HepG2 (cell line): ENCODE measurements around the gene MRPS14. TPM values are rescaled to one million over a fixed set of nuclear protein-coding genes. Genes with fewer than 3 reads are reported as not detected.

Experiments
- FOXO1 ChIP-seq: sonication (generic); formaldehyde crosslinking; IDR thresholded peaks from 2 replicates; pipeline ENCODE4 v1.4.0; 2020; ENCODE audit warnings: missing genetic modification reagents
- HCFC1 ChIP-seq: fragments of 150-350 bp; IDR thresholded peaks from 2 replicates; pipeline ENCODE4 v1.6.1; 2014; ENCODE audit warnings: low read depth, low read length
- HMG20B ChIP-seq: conservative IDR thresholded peaks from 2 replicates; pipeline ENCODE4 v1.6.1; 2016; ENCODE audit warnings: missing genetic modification reagents, missing compliant biosample characterization
- ISL2 ChIP-seq: sonication (generic); formaldehyde crosslinking; IDR thresholded peaks from 2 replicates; pipeline ENCODE4 v1.5.0; 2020; ENCODE audit warnings: missing genetic modification reagents
- ISX ChIP-seq: sonication (generic); formaldehyde crosslinking; conservative IDR thresholded peaks from 2 replicates; pipeline ENCODE4 v1.5.0; 2020; ENCODE audit warnings: missing genetic modification reagents
- KMT2A ChIP-seq: sonication (generic); formaldehyde crosslinking; IDR thresholded peaks from 2 replicates; pipeline ENCODE4 v1.4.0; 2020; ENCODE audit warnings: missing genetic modification reagents
- PAX8 ChIP-seq: sonication (generic); formaldehyde crosslinking; IDR thresholded peaks from 2 replicates; pipeline ENCODE4 v1.8.0; 2022; ENCODE audit warnings: mild to moderate bottlenecking, missing genetic modification reagents, borderline replicate concordance
- SCMH1 ChIP-seq: sonication (generic); formaldehyde crosslinking; IDR thresholded peaks from 2 replicates; pipeline ENCODE4 v1.9.0; 2021; ENCODE audit warnings: missing genetic modification reagents, mild to moderate bottlenecking, borderline replicate concordance
- SNAPC5 ChIP-seq: sonication (generic); formaldehyde crosslinking; IDR thresholded peaks from 2 replicates; pipeline ENCODE4 v1.8.1; 2023; ENCODE audit warnings: mild to moderate bottlenecking, missing genetic modification reagents, borderline replicate concordance
- SRF ChIP-seq: IDR thresholded peaks from 2 replicates; pipeline ENCODE4 v1.6.1; 2011; ENCODE audit warnings: mild to moderate bottlenecking, low read depth, low read length, moderate library complexity
- ZBTB21 ChIP-seq: sonication (generic); formaldehyde crosslinking; IDR thresholded peaks from 2 replicates; pipeline ENCODE4 v1.4.0; 2020; ENCODE audit warnings: missing genetic modification reagents
- ZBTB37 ChIP-seq: sonication (generic); formaldehyde crosslinking; IDR thresholded peaks from 2 replicates; pipeline ENCODE4 v1.4.0; 2020; ENCODE audit warnings: mild to moderate bottlenecking, missing genetic modification reagents
- ZBTB46 ChIP-seq: sonication (generic); formaldehyde crosslinking; IDR thresholded peaks from 2 replicates; pipeline ENCODE4 v1.4.0; 2020; ENCODE audit warnings: mild to moderate bottlenecking, missing genetic modification reagents, borderline replicate concordance
- ZNF143 ChIP-seq: sonication (generic); formaldehyde crosslinking; IDR thresholded peaks from 2 replicates; pipeline ENCODE4 v1.4.0; 2020; ENCODE audit warnings: missing genetic modification reagents
- ZNF234 ChIP-seq: sonication (generic); formaldehyde crosslinking; conservative IDR thresholded peaks from 2 replicates; pipeline ENCODE4 v1.5.1; 2020; ENCODE audit warnings: mild to moderate bottlenecking, missing genetic modification reagents
- ZNF331 ChIP-seq: sonication (generic); formaldehyde crosslinking; IDR thresholded peaks from 2 replicates; pipeline ENCODE4 v1.4.0; 2020; ENCODE audit warnings: missing genetic modification reagents
- ZSCAN31 ChIP-seq: sonication (generic); formaldehyde crosslinking; IDR thresholded peaks from 2 replicates; pipeline ENCODE4 v1.5.0; 2020; ENCODE audit warnings: low read depth, mild to moderate bottlenecking, missing genetic modification reagents
- polyA plus RNA-seq, 8 experiments: library from polyadenylated mRNA; depleted of rRNA in 3 of 8; stranded (reverse) in 7 of 8; unstranded in 1 of 8; fragments of >200 nt; fragmentation: Illumina TruSeq in 4 of 8; extraction: Trizol in 4 of 8; gene quantifications; 2 replicates each; pipeline versions ENCODE4 v1.2.1 to v1.2.3, GENCODE V29; 2011 to 2016; ENCODE audit warnings: low read depth in 4 of 8, missing spikeins in 1 of 8, mixed read lengths in 1 of 8; ENCODE audit not compliant: insufficient read depth in 1 of 8
- total RNA-seq, 5 experiments: library from RNA; depleted of rRNA; stranded (reverse); fragments of >200 nt; fragmentation: Illumina TruSeq; extraction: Trizol; gene quantifications; 2 replicates each; pipeline ENCODE4 v1.2.3, GENCODE V29; 2016; ENCODE audit warnings: low read depth in 1 of 5
- TF ChIP-seq, protein P1 (sequence below): sonication (generic); formaldehyde crosslinking; IDR thresholded peaks from 2 replicates; pipeline ENCODE4 v1.5.1; 2020; ENCODE audit warnings: mild to moderate bottlenecking, missing genetic modification reagents, moderate library complexity
- TF ChIP-seq, protein P2 (sequence below): IDR thresholded peaks from 2 replicates; pipeline ENCODE4 v1.6.1; 2016; ENCODE audit warnings: control low read depth
- TF ChIP-seq, protein P3 (sequence below): sonication (generic); formaldehyde crosslinking; IDR thresholded peaks from 2 replicates; pipeline ENCODE4 v1.5.1; 2020; ENCODE audit warnings: mild to moderate bottlenecking, moderate library complexity, missing genetic modification reagents

MRPS14 gene
- total and polyA plus RNA-seq, 2 of the 13 experiments (the other 11 are each of a cell fraction or from before 2014, with no cell fraction given), result 36.6 to 43.2 TPM

DNA sequence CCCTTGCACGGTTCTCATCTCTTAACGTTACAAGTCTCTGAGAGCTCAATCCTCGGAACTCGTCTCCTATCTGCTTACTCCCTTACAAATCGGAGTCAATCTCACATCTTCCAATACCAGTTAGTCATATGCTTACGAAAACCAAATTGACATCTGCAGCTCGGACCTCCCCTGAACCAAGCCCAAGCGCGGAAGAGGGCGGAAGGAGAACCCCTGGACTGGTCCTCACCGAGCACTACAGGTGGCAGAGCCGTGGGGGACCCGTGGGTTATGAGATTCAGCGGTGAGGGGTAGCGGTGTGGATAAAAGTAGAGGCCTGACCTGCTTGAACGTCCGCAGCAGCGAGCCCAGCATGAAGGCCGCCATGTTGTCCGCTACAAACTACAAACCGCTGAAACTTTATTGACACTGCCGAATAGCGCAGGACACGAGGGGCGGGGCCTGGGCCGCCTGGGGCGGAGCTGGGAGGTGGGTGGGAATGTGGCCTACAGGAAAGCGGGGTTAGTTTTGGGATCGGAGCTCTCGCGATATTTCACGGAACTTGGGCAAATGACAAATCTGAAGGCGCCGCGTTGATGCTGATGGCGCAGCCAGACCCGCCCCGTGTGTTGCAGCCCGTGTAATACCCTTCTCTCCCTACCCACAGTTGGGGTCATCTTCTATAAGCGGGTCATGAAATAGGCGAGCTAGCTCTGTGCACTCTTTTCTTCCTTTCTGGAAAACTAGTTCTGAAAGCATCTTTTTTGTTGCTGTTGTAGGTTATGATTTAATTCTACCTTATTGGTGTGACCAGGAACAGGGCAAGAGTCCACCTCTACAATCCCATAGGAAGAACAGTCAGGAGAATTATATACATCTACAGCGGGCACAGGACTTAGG, at the start of gene MRPS14 (continued):
- TF ChIP-seq ZNF234 (CRISPR knock-in tag), result no peak
- TF ChIP-seq SCMH1 (CRISPR knock-in tag), result no peak
- peak; percentile 67 for TF ChIP-seq ZSCAN31 (CRISPR knock-in tag)
- TF ChIP-seq, protein P1, sequence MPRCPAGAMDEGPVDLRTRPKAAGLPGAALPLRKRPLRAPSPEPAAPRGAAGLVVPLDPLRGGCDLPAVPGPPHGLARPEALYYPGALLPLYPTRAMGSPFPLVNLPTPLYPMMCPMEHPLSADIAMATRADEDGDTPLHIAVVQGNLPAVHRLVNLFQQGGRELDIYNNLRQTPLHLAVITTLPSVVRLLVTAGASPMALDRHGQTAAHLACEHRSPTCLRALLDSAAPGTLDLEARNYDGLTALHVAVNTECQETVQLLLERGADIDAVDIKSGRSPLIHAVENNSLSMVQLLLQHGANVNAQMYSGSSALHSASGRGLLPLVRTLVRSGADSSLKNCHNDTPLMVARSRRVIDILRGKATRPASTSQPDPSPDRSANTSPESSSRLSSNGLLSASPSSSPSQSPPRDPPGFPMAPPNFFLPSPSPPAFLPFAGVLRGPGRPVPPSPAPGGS (CRISPR knock-in tag), result no peak
- TF ChIP-seq ISX, result no peak
- TF ChIP-seq, protein P2, sequence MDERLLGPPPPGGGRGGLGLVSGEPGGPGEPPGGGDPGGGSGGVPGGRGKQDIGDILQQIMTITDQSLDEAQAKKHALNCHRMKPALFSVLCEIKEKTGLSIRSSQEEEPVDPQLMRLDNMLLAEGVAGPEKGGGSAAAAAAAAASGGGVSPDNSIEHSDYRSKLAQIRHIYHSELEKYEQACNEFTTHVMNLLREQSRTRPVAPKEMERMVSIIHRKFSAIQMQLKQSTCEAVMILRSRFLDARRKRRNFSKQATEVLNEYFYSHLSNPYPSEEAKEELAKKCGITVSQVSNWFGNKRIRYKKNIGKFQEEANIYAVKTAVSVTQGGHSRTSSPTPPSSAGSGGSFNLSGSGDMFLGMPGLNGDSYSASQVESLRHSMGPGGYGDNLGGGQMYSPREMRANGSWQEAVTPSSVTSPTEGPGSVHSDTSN (CRISPR knock-in tag), result no peak
- TF ChIP-seq PAX8 (CRISPR knock-in tag), result no peak
- no peak for TF ChIP-seq ZNF143 (CRISPR knock-in tag)
- 0 out of 2 replicates have a peak, but pooled peaks have one; percentile 21 for TF ChIP-seq ZBTB21 (CRISPR knock-in tag)
- no peak; the same call in 1 of the 2 replicates for TF ChIP-seq ISL2 (CRISPR knock-in tag)
- peak; percentile 68 for TF ChIP-seq HCFC1
- 0 out of 2 replicates have a peak, but pooled peaks have one; percentile 11 for TF ChIP-seq HMG20B
- peak; percentile 88 for TF ChIP-seq ZNF331 (CRISPR knock-in tag)
- peak; percentile 94 for TF ChIP-seq KMT2A (CRISPR knock-in tag)
- TF ChIP-seq ZBTB37 (CRISPR knock-in tag), result no peak
- no peak for TF ChIP-seq SRF
- peak; percentile 67 for TF ChIP-seq FOXO1
- no peak for TF ChIP-seq SNAPC5 (CRISPR knock-in tag)
- TF ChIP-seq, protein P3, sequence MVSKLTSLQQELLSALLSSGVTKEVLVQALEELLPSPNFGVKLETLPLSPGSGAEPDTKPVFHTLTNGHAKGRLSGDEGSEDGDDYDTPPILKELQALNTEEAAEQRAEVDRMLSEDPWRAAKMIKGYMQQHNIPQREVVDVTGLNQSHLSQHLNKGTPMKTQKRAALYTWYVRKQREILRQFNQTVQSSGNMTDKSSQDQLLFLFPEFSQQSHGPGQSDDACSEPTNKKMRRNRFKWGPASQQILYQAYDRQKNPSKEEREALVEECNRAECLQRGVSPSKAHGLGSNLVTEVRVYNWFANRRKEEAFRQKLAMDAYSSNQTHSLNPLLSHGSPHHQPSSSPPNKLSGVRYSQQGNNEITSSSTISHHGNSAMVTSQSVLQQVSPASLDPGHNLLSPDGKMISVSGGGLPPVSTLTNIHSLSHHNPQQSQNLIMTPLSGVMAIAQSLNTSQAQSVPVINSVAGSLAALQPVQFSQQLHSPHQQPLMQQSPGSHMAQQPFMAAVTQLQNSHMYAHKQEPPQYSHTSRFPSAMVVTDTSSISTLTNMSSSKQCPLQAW (CRISPR knock-in tag), result peak; percentile 77
- TF ChIP-seq ZBTB46 (CRISPR knock-in tag), result no peak
